NCI-H2196 (cell line): Measurements from ENCODE around the gene SMARCD2.

ENCODE experiments used
- DNase-seq: peaks from one replicate; lab custom pipeline; 2025; ENCODE audit not compliant: unreplicated experiment; lab: John Stamatoyannopoulos, UW

The SMARCD2 gene

DNA sequence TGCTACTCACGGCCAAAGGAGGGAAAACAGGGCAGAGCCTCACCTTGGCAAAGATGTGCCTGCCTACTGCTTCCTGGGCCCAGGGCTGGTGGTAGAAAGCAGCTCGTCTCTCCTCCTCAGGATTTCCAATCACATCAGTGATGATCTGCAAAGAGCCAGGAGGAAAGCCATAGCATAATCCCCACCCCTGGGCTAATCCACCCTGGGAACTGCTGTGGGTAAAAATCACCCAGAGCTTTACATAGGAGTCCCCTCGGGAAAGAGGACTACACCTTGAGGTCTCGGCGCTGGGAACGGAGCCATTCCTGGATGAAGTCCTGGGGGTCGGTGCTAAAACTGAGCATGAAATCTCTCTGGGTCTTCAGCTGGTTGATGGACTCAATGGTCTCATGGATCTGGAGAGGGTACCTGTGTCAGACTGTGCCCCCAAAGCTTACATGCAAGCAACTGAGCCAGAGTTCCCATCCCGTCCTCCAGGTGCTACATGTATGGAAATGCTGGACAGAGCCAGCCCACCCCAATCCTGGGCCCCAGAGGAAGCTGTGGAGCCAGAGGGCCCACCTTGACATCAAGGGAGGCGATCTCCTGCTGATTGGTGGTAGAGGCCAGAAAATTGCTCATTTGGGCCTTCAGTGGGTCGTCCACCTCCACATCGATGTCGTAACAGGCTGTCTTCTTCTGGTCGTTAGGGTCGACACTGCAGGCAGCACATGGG lies 9.3 kb downstream of the SMARCD2 start:
- DNase-seq, result no peak

GRCh38 chr17:63832455-63832854 lies 10.0 kb downstream of the SMARCD2 start:
- DNase-seq, result no peak

DNA sequence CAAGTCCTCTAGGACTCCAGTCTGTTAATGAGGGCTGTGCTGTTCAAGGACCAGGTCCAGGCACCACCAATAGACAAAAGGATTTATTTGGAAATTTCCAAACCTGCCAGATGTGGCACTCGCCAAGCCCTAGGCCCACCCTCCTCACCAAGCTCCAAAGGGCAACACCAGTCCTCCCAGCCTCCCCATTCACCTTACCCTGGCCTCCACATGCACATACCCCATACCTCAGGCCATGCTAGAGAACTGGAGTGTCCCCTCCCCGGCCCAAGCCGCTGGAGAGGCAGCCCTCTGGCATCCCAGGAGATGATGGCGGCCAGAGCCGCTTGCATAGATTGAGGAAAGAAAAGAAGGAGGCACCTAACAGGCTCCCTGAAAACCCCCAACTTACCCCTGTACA lies 10.5 kb downstream of the SMARCD2 start:
- no peak for DNase-seq

GRCh38 chr17:63831505-63831904 lies 11.0 kb downstream of the SMARCD2 start:
- no peak for DNase-seq

DNA sequence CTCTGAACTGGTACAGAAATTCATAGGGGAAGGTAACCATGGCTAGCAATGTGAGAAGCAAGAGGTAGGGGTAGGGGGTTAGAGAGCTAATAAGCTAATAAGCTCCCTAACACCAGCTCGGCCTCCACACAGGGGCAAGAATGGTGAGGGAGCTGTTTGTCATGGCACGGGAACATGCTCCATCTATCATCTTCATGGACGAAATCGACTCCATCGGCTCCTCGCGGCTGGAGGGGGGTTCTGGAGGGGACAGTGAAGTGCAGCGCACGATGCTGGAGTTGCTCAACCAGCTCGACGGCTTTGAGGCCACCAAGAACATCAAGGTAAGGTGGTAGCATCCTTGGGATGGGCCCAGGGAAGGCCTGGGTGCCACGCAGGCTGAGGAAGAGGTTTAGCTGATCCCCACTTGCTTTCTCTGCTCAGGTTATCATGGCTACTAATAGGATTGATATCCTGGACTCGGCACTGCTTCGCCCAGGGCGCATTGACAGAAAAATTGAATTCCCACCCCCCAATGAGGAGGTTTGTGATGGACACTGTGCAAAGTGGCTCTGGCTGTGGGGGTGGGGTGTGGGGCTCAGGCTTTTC lies 11.5 kb downstream of the SMARCD2 start:
- no peak for DNase-seq

GRCh38 chr17:63830278-63830677 lies 12.2 kb downstream of the SMARCD2 start:
- no peak for DNase-seq

DNA sequence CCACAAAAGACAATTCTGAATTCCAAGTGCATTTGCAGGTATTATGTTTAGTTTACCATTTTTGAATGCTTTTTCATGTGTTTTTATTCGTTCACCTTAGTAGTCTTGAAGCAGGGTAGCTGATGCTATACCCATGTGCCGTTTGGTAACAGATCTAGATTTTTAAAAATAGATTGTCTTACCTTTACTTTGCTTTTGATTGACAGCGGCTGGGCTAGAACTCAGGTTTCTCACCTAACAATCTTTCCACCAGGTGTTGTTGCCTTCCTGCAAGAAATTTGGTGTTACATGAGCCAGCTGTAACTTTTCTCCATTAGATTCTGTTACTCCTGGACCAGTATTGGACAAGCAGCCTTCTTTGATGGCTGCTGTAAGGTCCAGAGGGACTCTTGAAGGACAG lies 13.5 kb downstream of the SMARCD2 start:
- DNase-seq, result no peak

DNA sequence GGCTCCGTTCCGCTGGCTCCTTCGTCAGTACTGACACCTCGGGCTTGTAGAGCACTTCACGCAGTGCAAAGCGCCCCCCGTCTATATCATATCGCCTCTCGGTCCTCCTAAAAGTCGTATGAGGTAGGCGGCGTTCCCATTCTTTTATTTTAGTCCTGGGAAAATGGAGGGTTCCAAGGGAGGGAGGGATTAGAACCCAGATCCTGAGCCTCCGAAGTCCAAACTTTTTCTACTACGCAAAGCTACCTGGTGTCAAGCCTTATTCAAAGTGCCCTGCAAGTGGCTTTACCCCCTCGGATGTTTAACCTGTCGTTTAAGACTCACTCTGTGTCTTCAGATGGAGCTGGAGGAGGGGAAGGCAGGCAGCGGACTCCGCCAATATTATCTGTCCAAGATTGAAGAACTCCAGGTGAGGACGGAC lies 14.7 kb downstream of the SMARCD2 start:
- DNase-seq, result no peak

GRCh38 chr17:63827002-63827800 lies 15.3 kb downstream of the SMARCD2 start, which contains the start of the genes FTSJ3 and PSMC5:
FTSJ3 (minus strand) TSS chr17:63827663; CDS start chr17:63826902, 761 bp downstream.
PSMC5 (plus strand) TSS chr17:63827431; CDS start chr17:63827491, 60 bp downstream.
- peak; percentile 93 for DNase-seq

- no peak for DNase-seq
These were observed 15.9 kb downstream of the SMARCD2 start for GRCh38 chr17:63826468-63827001.

- no peak for DNase-seq
These were observed 18.1 kb downstream of the SMARCD2 start for GRCh38 chr17:63824362-63824761.

DNA sequence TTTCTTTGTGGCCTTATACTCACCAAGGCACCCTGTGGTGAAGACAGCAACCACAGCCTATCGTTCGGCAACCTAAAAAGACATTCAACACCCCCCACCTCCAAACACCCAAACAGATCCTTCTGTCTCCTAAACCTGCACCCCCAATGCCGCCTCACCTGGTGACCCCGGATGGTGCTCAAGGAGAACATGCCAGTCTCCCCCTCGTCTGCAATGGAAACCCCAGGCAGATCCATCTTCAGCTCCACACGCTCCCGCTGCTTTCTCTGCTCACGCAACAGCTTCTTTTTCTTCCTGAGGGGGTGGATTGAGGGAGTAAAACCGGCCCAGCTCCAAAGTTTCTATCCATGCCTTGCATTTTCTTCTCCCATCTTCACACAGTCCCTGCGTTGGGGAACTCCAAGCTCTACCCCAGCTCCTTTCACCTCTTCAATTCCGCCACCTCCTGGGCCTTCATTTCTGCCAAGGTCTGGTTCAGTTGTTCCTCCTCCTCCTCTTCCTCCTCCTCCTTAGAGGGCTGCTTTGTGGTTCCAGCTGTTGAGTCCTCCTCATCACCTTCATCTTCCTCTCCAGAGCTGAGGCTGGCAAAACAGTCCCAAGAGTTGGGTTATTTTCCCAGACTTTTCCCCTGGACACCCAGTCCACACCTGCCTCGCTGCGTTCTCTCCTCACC lies 18.7 kb downstream of the SMARCD2 start:
- no peak for DNase-seq

DNA sequence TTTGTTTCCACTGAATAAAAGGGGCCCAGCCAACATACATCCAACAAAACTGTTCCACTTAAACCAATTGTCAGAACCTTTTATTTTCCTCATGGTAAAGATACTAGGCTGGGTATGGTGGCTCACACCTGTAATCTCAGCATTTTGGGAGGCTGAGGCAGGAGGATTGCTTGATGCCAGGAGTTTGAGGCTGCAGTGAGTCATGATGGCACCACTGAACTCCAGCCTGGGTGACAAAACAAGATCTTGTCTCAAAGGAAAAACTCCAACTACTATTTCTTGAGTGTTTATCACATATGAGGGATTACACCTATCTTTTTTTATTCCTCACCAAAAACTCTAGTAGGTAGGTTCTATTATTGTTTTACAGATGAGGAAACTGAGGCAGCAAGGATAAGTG lies 19.9 kb downstream of the SMARCD2 start:
- no peak for DNase-seq

- no peak for DNase-seq
These were observed 20.7 kb downstream of the SMARCD2 start for GRCh38 chr17:63821804-63822203.

DNA sequence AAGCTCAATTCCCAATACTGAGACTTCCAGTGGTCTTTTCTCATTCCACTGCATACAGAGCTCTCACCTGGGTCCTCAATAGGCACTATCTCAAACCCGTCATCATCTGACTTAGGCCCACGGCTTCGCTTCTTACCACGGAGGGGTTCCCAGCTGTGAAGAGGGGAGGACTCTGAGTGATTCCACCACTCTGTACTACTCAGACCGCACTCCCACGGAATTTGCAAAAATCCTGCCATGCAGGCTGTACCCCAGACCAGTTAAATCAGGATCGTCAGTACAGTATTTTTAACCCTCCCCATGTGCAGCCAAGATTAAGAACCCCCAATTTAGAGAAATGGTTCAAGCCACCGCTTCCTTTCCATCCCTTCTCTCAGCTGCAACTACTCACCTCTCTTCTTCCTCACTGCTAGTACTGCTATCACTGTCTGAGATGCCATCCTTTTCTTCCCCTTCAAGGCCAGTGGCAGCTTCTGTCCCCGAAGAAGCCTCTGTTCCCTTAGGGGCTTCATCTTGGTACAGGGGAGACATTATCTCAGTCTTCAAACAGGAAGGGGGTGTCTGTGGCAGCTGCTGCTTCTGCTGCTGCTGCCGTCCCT lies 21.4 kb downstream of the SMARCD2 start:
- no peak for DNase-seq

- no peak for DNase-seq
These were observed 22.6 kb downstream of the SMARCD2 start for GRCh38 chr17:63819585-63820537.

DNA sequence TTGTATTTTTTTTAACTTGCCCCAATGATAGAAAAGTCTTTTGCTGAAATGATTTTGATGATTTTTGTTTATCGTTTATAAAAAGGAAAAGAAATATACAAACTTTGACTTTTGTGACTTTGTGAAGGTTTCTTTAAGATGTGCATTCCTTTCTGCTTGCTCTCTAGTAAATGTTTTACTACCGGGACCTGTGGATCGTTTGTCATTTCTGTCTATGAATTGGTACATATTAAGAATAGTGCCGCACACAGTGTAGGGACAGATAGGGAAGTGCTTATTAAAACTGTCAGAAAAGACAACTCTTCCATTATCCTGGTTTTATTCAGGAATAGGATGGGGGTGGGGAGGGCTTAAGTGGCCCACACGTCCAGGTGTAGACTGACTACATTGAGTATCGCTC lies 23.4 kb downstream of the SMARCD2 start:
- DNase-seq, result no peak

- no peak for DNase-seq
These were observed 24.6 kb downstream of the SMARCD2 start for GRCh38 chr17:63817736-63818385.

DNA sequence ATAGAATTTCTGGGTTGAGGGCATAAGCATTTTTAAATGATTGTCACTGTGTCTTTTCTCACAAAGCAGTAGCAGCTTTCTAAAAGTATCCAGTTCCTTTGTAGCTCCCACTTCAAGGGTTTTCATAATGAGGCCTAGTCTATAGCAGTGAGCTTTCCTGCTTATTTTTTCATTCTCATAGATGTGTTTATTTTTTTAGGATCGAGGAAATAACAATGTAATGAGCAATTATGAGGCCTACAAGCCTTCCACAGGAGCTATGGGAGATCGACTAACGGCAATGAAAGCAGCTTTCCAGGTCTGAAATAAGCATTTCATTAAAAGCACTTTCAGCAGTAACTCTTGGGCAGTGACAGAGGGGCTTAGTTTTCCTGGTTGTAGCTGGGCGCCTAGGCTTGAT lies 25.8 kb downstream of the SMARCD2 start:
- no peak for DNase-seq
